ENCODE measurements around the gene EGF.
A peak's percentile ranks its signal among the peaks of the same experiment; 100 is the strongest.
"Not testable (repeated sequence)": the region's sequence is repeated elsewhere in the genome, so short reads cannot be mapped to it uniquely, and the experiment has no call there.

EGF gene

GRCh38 chr4:110034026-110034393, 121.3 kb downstream of the EGF start:
- no peak for DNase-seq (ENCODE audit: low read depth)

GRCh38 chr4:110039164-110039563, 126.5 kb downstream of the EGF start:
- DNase-seq (ENCODE audit: low read depth): not testable (repeated sequence)

- DNase-seq (ENCODE audit: low read depth): no peak
Measured at GRCh38 chr4:110041735-110042134, 129.1 kb downstream of the EGF start.

- no peak for DNase-seq (ENCODE audit: low read depth)
Measured at GRCh38 chr4:110042545-110043517, 130.1 kb downstream of the EGF start.

GRCh38 chr4:110046588-110047049, 133.9 kb downstream of the EGF start:
- DNase-seq (ENCODE audit: low read depth): no peak

- DNase-seq (ENCODE audit: low read depth): peak; percentile 21
Measured at GRCh38 chr4:110049951-110050925, 137.6 kb downstream of the EGF start.

- DNase-seq (ENCODE audit: low read depth): no peak
Measured at GRCh38 chr4:110055158-110055768, 142.6 kb downstream of the EGF start.

- DNase-seq (ENCODE audit: low read depth): no peak
Measured at GRCh38 chr4:110058677-110059076, 146.0 kb downstream of the EGF start.

GRCh38 chr4:110059556-110060191, 147.0 kb downstream of the EGF start:
- no peak for DNase-seq (ENCODE audit: low read depth)

GRCh38 chr4:110061076-110061475, 148.4 kb downstream of the EGF start:
- DNase-seq (ENCODE audit: low read depth): no peak
